ENCODE data around the gene ERN1. TPM values are rescaled to one million over a fixed set of nuclear protein-coding genes. Genes with fewer than 3 reads are reported as not detected.

Gene ERN1
- total RNA-seq, 4 donors from 2014 or later = 9.7 to 27.5 (median 13.8) TPM

DNA sequence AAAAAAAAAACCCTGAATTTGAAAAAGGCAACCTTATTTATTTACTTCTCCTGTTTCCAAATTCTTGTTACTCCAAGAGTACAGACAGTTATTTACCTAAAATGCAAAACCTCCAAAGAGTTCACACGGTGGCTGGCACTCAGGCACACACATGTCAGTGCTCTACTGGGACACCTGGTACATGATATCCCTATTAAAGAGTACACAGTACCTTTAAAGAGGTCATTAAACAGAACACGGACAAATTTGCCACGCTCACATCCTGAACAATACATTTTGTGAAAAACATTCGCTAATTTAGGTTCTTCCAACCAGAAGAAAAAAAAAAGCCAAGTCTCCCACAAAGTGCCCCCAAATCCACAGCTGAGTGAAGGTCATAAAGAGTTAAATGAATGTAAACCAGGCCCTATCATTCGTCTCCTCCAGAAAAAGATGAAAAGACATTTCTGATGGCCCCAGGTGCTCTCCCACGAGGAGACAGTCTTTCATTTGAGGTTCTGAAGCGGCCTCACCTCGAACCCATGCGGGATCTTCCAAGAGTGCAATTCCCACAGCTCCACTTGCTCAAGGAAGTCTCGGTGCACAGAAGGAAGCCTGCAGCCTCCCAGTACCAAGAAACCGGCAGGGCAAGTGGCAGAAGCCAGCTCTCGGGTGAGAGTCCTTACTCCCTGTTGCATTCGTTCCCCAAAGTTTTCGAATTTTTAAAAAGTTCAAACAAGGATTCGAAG is 993 bp downstream of the ERN1 start:
- ATAC-seq (peak; percentile 21 to 40), DNase-seq (no peak)
- H3K36me3 ChIP-seq = no peaks in the 10 kb centered on the region
- intact Hi-C loops (cut with DNase I; ENCODE audit: low total_unique reads) (no loop called here), in situ Hi-C loops (cut with MboI; ENCODE audit: low sequenced_read_pairs in 4 of 4) (loop anchor here in 3 of 4 donors (10.0 to 25.0 kb wide), 2 partner anchors 214 to 217 kb away; partner anchors contain the start of genes CSHL1 (in 3 of the 3) and GH1 (in 3 of the 3))
- no peaks in the 10 kb centered on the region for H3K9me3 ChIP-seq
- peak overlapping the region; percentile 88 to 95 (median 92) for H3K27ac ChIP-seq
- H3K27me3 ChIP-seq = no peaks in the 10 kb centered on the region
- H3K4me3 ChIP-seq = peak overlapping the region; percentile 60 to 85 (median 70)
- TF ChIP-seq POLR2A (IDR thresholded peaks at IDR 0.05) = no peak
- TF ChIP-seq, protein P1, sequence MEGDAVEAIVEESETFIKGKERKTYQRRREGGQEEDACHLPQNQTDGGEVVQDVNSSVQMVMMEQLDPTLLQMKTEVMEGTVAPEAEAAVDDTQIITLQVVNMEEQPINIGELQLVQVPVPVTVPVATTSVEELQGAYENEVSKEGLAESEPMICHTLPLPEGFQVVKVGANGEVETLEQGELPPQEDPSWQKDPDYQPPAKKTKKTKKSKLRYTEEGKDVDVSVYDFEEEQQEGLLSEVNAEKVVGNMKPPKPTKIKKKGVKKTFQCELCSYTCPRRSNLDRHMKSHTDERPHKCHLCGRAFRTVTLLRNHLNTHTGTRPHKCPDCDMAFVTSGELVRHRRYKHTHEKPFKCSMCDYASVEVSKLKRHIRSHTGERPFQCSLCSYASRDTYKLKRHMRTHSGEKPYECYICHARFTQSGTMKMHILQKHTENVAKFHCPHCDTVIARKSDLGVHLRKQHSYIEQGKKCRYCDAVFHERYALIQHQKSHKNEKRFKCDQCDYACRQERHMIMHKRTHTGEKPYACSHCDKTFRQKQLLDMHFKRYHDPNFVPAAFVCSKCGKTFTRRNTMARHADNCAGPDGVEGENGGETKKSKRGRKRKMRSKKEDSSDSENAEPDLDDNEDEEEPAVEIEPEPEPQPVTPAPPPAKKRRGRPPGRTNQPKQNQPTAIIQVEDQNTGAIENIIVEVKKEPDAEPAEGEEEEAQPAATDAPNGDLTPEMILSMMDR (IDR thresholded peaks at IDR 0.05 in 4 of 5, conservative IDR thresholded peaks at IDR 0.05 in 1 of 5) = no peak
- peaks cover 17 to 21% of the 10 kb centered on the region in 2 donors for H3K4me1 ChIP-seq

DNA sequence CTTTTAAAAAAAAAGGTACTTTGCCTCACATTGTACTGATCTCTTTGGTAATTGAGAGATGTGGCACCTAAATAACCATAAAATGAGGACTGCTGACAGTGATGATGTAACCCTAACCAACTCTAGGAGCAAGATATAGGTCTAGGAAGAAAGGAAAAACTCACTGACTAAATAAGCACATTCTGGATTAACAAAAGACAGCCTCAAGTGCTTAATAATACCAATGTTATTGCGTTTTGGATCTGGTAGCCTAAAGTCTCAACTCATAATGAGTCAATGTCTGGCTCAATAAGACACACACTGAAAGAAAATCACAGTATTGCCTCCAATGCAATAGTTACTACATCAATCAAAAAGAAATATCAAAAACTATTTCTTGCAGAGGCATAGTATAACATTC is 3.0 kb downstream of the ERN1 start:
- intact Hi-C loops (cut with DNase I; ENCODE audit: low total_unique reads) (no loop called here), in situ Hi-C loops (cut with MboI; ENCODE audit: low sequenced_read_pairs in 4 of 4) (loop anchor here in 3 of 4 donors (10.0 to 25.0 kb wide), 2 partner anchors 212 to 215 kb away; partner anchors contain the start of genes CSHL1 (in 3 of the 3) and GH1 (in 3 of the 3))
- DNase-seq (no peak), ATAC-seq (no peak)
- H3K27me3 ChIP-seq = no peaks in the 10 kb centered on the region
- no peak for TF ChIP-seq POLR2A (IDR thresholded peaks at IDR 0.05)
- TF ChIP-seq, protein P1 (IDR thresholded peaks at IDR 0.05 in 4 of 5, conservative IDR thresholded peaks at IDR 0.05 in 1 of 5) = no peak
- H3K9me3 ChIP-seq = no peaks in the 10 kb centered on the region
- no peak overlapping the region for H3K4me3 ChIP-seq
- H3K27ac ChIP-seq = no peak overlapping the region
- no peaks in the 10 kb centered on the region for H3K36me3 ChIP-seq
- H3K4me1 ChIP-seq = peaks cover 17 to 21% of the 10 kb centered on the region in 2 donors

GRCh38 chr17:64125937-64126336 is 4.0 kb downstream of the ERN1 start:
- Histone ChIP-seq H3K9me3 (no peaks in the 10 kb centered on the region), H3K4me3 (no peak overlapping the region), H3K27ac (no peak overlapping the region), H3K27me3 (no peaks in the 10 kb centered on the region), H3K36me3 (no peaks in the 10 kb centered on the region), H3K4me1 (peaks cover 17 to 26% of the 10 kb centered on the region in 2 donors)
- in situ Hi-C loops (cut with MboI; ENCODE audit: low sequenced_read_pairs in 4 of 4) = loop anchor here in 3 of 4 donors (10.0 to 25.0 kb wide), 2 partner anchors 211 to 214 kb away; partner anchors contain the start of genes CSHL1 (in 3 of the 3) and GH1 (in 3 of the 3)
- DNase-seq (no peak), ATAC-seq (no peak)
- TF ChIP-seq POLR2A (IDR thresholded peaks at IDR 0.05) = no peak
- TF ChIP-seq, protein P1 (IDR thresholded peaks at IDR 0.05 in 4 of 5, conservative IDR thresholded peaks at IDR 0.05 in 1 of 5) = no peak
- intact Hi-C loops (cut with DNase I; ENCODE audit: low total_unique reads) = no loop called here

DNA sequence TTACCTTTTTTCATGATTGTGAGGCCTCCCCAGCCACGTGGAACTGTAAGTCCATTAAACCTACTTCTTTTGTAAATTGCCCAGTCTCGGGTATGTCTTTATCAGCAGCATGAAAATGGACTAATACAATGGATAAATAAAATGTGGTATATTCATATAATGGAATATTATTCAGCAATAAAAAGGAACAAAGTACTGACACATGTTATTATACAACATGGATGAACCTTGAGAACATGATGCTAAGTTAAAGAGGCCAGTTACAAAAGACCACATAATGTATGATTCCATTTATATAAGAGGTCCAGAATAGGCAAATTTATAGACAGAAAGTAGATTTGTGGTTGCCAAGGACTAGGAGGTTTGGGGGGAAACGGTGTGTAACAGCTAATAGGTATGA is 5.3 kb downstream of the ERN1 start:
- Histone ChIP-seq H3K4me1 (peaks cover 13 to 25% of the 10 kb centered on the region in 2 donors), H3K27me3 (no peaks in the 10 kb centered on the region), H3K4me3 (no peak overlapping the region), H3K27ac (no peak overlapping the region), H3K36me3 (no peaks in the 10 kb centered on the region), H3K9me3 (no peaks in the 10 kb centered on the region)
- no peak for ATAC-seq
- in situ Hi-C loops (cut with MboI; ENCODE audit: low sequenced_read_pairs in 4 of 4) (loop anchor here in 3 of 4 donors (10.0 to 25.0 kb wide), 2 partner anchors 210 to 212 kb away; partner anchors contain the start of genes CSHL1 (in 3 of the 3) and GH1 (in 3 of the 3)), intact Hi-C loops (cut with DNase I; ENCODE audit: low total_unique reads) (no loop called here)
- TF ChIP-seq, protein P1 (IDR thresholded peaks at IDR 0.05 in 4 of 5, conservative IDR thresholded peaks at IDR 0.05 in 1 of 5) = no peak
- no peak for TF ChIP-seq POLR2A (IDR thresholded peaks at IDR 0.05)
- no peak for DNase-seq

Measured in gastrocnemius medialis (tissue), 4 donors.